Measurements from ENCODE around the gene SLC12A8. TPM values are rescaled to one million over a fixed set of nuclear protein-coding genes. Genes with fewer than 3 reads are reported as not detected.

SLC12A8 gene
- polyA plus RNA-seq, 1 of the 3 experiments (the other 2 are of a cell fraction), result 7.5 TPM

DNA sequence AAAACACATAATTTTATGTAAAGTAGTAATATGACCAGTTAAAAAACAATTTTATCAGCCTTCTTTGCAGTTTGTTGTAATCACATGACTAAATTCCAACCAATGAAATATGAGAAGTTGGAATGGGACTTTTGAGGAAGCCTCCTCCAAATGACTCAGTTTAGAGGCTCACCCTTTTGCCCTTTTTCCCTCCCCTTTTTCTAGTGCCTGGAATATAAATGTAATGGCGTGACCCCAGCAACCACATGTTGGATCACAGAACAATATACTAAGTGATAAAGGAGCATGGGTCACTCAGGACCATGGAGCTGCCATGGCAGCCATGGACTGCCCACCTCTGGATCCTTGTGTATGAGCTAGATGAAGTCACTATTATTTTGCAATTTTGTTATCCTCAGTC is 107.9 kb downstream of the SLC12A8 start (continued):
- TF ChIP-seq USF1 (IDR thresholded peaks at IDR 0.05; ENCODE audit: borderline replicate concordance, low read depth) (no peak), RFX5 (IDR thresholded peaks at IDR 0.05; ENCODE audit: low read length) (no peak), NFIC (IDR thresholded peaks at IDR 0.05; ENCODE audit: borderline replicate concordance) (no peak), YY1 (IDR thresholded peaks at IDR 0.05; ENCODE audit: low read depth) (no peak), ELF1 (IDR thresholded peaks at IDR 0.05) (no peak), NRF1 (IDR thresholded peaks at IDR 0.05; ENCODE audit: low read depth, low read length) (no peak), GABPA (IDR thresholded peaks at IDR 0.05; ENCODE audit: low read depth) (no peak), FOXJ3 (CRISPR knock-in tag; IDR thresholded peaks at IDR 0.05) (no peak), EZH2phosphoT487 (IDR thresholded peaks at IDR 0.05; ENCODE audit: borderline replicate concordance, low read depth) (no peak)
- TF ChIP-seq, protein P1, sequence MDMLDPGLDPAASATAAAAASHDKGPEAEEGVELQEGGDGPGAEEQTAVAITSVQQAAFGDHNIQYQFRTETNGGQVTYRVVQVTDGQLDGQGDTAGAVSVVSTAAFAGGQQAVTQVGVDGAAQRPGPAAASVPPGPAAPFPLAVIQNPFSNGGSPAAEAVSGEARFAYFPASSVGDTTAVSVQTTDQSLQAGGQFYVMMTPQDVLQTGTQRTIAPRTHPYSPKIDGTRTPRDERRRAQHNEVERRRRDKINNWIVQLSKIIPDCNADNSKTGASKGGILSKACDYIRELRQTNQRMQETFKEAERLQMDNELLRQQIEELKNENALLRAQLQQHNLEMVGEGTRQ (IDR thresholded peaks at IDR 0.05; ENCODE audit: borderline replicate concordance, low read depth, low read length), result no peak

DNA sequence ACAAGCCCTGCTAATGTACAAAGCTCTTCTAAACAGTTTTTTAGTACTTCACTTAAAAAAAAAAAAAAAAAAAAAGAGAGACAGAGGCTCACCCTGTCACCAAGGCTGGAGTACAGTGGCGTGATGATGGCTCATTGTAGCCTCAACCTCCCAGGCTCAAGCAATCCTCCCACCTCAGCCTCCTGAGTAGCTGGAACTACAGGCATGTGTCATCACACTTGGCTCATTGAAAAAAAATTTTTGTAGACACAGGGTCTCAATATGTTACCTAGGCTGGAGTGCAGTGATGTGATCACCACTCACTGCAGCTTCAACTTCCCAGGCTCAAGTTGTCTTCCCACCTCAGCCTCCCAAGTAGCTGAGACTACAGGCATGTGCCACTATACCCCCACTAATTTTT is 109.1 kb downstream of the SLC12A8 start:
- Histone ChIP-seq H3K27me3 (ENCODE audit: insufficient read depth) (no peaks in the 10 kb centered on the region), H3K79me2 (ENCODE audit: insufficient read depth) (no peaks in the 10 kb centered on the region), H3K9me3 (peaks cover 7% of the 10 kb centered on the region; the same call in 1 of the 2 replicates), H3K27ac (ENCODE audit: low read depth in 2 of 2, low read length in 1 of 2) (no peak overlapping the region), H4K20me1 (ENCODE audit: insufficient read depth) (no peaks in the 10 kb centered on the region), H3F3A (replicated peaks; ENCODE audit: insufficient read depth) (peaks cover 9% of the 10 kb centered on the region), H3K4me3 (ENCODE audit: low read depth in 2 of 2, low read length in 1 of 2) (no peak overlapping the region), H3K9ac (no peak overlapping the region), H3K4me1 (ENCODE audit: control insufficient read depth in 1 of 2, insufficient read depth in 2 of 2, low read depth in 1 of 2, low read length in 1 of 2) (peaks cover 0 to 9% of the 10 kb centered on the region in 2 experiments; a peak in 1 of 4 replicates), H2AFZ (ENCODE audit: low read depth) (no peak overlapping the region), H3K9me2 (no peaks in the 10 kb centered on the region), H3K36me3 (replicated peaks in 1 of 2; ENCODE audit: control insufficient read depth in 1 of 2, insufficient read depth in 2 of 2, low read length in 1 of 2) (no peaks in the 10 kb centered on the region), H3K4me2 (no peak overlapping the region)
- ChIA-PET POLR2A (no interaction called here), CTCF (interaction anchor here (0.7 kb wide), 1 partner anchor 89 kb away, joined by 3 read pairs; no protein-coding TSS in a partner anchor)
- TF ChIP-seq CTCF (IDR thresholded peaks at IDR 0.05), result no peak
- TF ChIP-seq GATA2 (CRISPR knock-in tag; IDR thresholded peaks at IDR 0.05), result no peak
- TF ChIP-seq EZH2phosphoT487 (IDR thresholded peaks at IDR 0.05; ENCODE audit: borderline replicate concordance, low read depth), result no peak
- no peak for TF ChIP-seq MAX (IDR thresholded peaks at IDR 0.05; ENCODE audit: low read depth)
- 100% methylated on average over 1 of the region's 1 CpG for WGBS (ENCODE audit: low lambda C conversion rate)
- DNase-seq, result no peak

Measured in SK-N-SH (cell line).